ENCODE results near the gene GALP. TPM values are rescaled to one million over a fixed set of nuclear protein-coding genes. Genes with fewer than 3 reads are reported as not detected.

Gene GALP
- polyA plus RNA-seq, 4 donors = not detected

DNA sequence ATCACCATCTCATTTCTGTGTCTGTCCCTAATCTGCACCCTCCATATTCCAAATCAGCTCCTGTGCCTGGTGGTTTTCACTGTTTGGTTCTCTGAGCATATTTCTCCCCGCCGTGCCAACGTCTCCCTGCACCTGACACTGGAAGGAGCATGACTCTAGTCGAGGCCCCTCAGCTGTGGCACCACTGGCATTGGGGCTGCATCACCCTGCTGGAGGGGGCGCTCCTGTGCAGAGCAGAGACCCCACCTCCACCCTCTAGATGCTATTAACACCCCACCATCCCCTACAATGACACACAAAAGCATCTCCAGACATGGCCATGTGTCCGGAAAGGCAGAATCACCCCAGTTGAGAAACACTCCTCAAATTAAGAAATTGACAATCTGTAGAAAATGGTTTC is 47.1 kb downstream of the GALP start:
- Histone ChIP-seq H3K9me3 (ENCODE audit: control insufficient read depth in 2 of 2, insufficient read depth in 1 of 2, low read depth in 1 of 2, low read length in 1 of 2) (no peaks in the 10 kb centered on the region), H3K4me1 (ENCODE audit: control insufficient read depth in 3 of 3, insufficient read depth in 2 of 3, low read depth in 1 of 3, low read length in 2 of 3) (no peaks in the 10 kb centered on the region), H3K36me3 (ENCODE audit: control insufficient read depth in 3 of 3, insufficient read depth in 2 of 3, low read depth in 1 of 3, low read length in 3 of 3) (no peaks in the 10 kb centered on the region), H3K27me3 (ENCODE audit: control insufficient read depth in 3 of 3, insufficient read depth in 3 of 3, low read length in 3 of 3) (no peaks in the 10 kb centered on the region), H3K27ac (ENCODE audit: low read depth in 1 of 3, low read length in 2 of 3) (no peak overlapping the region), H3K4me3 (ENCODE audit: low read depth in 1 of 3, low read length in 3 of 3) (no peak overlapping the region)
- DNase-seq (no peak), FAIRE-seq (no peak)
- 82 to 85% (median 83%) methylated on average over 6 of the region's 6 CpGs for WGBS, 3 donors

DNA sequence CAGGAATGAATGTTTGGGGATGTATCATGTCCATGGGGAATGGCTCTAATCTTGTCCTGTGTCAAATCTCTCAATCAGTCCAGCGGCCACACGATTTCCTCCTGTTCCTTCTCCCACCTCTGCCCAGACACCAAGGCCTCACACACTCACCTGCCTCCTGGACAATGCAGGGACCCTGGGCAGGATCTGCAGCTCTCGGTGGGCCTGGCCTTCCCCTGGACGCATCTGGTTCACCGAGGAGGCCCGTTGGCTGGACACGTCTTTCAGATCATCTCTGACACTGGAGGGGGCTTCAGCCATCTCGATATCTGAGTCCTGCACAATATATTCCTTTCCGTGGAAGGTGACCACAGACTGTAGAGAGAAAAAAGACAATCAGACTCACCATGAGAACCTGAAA is 47.7 kb downstream of the GALP start:
- DNase-seq = no peak

More for the DNA sequence above, 47.7 kb downstream of the GALP start:
- Histone ChIP-seq H3K9me3 (ENCODE audit: control insufficient read depth in 2 of 2, insufficient read depth in 1 of 2, low read depth in 1 of 2, low read length in 1 of 2) (no peaks in the 10 kb centered on the region), H3K27ac (ENCODE audit: low read depth in 1 of 3, low read length in 2 of 3) (no peak overlapping the region), H3K4me1 (ENCODE audit: control insufficient read depth in 3 of 3, insufficient read depth in 2 of 3, low read depth in 1 of 3, low read length in 2 of 3) (no peaks in the 10 kb centered on the region), H3K27me3 (ENCODE audit: control insufficient read depth in 3 of 3, insufficient read depth in 3 of 3, low read length in 3 of 3) (no peaks in the 10 kb centered on the region), H3K36me3 (ENCODE audit: control insufficient read depth in 3 of 3, insufficient read depth in 2 of 3, low read depth in 1 of 3, low read length in 3 of 3) (no peaks in the 10 kb centered on the region), H3K4me3 (ENCODE audit: low read depth in 1 of 3, low read length in 3 of 3) (no peak overlapping the region)
- FAIRE-seq = no peak
- WGBS, 3 donors = 90 to 93% (median 93%) methylated on average over 9 of the region's 9 CpGs

Other genes with a start within 250 kb of the GALP start
- gene NLRP13, start 243.7 kb upstream of the GALP start, polyA plus RNA-seq = not detected
- not detected for gene NLRP8, start 228.2 kb upstream of the GALP start, polyA plus RNA-seq
- gene NLRP5, start 189.2 kb upstream of the GALP start, polyA plus RNA-seq = not detected
- 10 to 100 TPM; 29.9 to 34.9 (median 31.8) TPM for gene ZNF787, start 54.7 kb upstream of the GALP start, polyA plus RNA-seq
- gene ZNF444, start 34.7 kb upstream of the GALP start, polyA plus RNA-seq = 10 to 100 TPM; 20.1 to 40.6 (median 25.3) TPM
- gene ZSCAN5B, start 21.8 kb downstream of the GALP start, polyA plus RNA-seq = under 1 TPM in 1 of 4 donors, not detected in 3; 0.06 TPM
- gene ZSCAN5C, start 26.3 kb downstream of the GALP start, polyA plus RNA-seq = not detected
- 1 to 10 TPM in 2 of 4 donors, not detected in 2; 1.4 to 1.7 TPM for gene EDDM13, start 96.7 kb downstream of the GALP start, polyA plus RNA-seq
- 10 to 100 TPM in 1 of 4 donors, 1 to 10 TPM in 3; 5.4 to 10.4 (median 7.5) TPM for gene ZSCAN5A, start 138.8 kb downstream of the GALP start, polyA plus RNA-seq
- gene ZNF582, start 217.5 kb downstream of the GALP start, polyA plus RNA-seq = 1 to 10 TPM in 3 of 4 donors, under 1 TPM in 1; 0.45 to 5.6 (median 1.8) TPM
- 1 to 10 TPM in 2 of 4 donors, under 1 TPM in 2; 0.45 to 4.1 (median 0.96) TPM for gene ZNF583, start 228.3 kb downstream of the GALP start, polyA plus RNA-seq